ENCODE measurements around the gene ZBED1.
"Not testable (repeated sequence)": the region's sequence is repeated elsewhere in the genome, so short reads cannot be mapped to it uniquely, and the experiment has no call there.

The ZBED1 gene

GRCh38 chrX:2456091-2456490 lies 44.7 kb downstream of the ZBED1 start:
- DNase-seq (ENCODE audit: low read depth): not testable (repeated sequence)

- DNase-seq (ENCODE audit: low read depth): not testable (repeated sequence)
Observed at GRCh38 chrX:2454620-2455019, 46.2 kb downstream of the ZBED1 start.

GRCh38 chrX:2452799-2453198 lies 48.0 kb downstream of the ZBED1 start:
- DNase-seq (ENCODE audit: low read depth): no peak

GRCh38 chrX:2452317-2452784 lies 48.4 kb downstream of the ZBED1 start:
- DNase-seq (ENCODE audit: low read depth): no peak

- DNase-seq (ENCODE audit: low read depth): no peak
Observed at GRCh38 chrX:2451501-2452316, 49.1 kb downstream of the ZBED1 start.

GRCh38 chrX:2450681-2451080 lies 50.1 kb downstream of the ZBED1 start:
- no peak for DNase-seq (ENCODE audit: low read depth)

- no peak for DNase-seq (ENCODE audit: low read depth)
Observed at GRCh38 chrX:2449135-2449886, 51.5 kb downstream of the ZBED1 start.

GRCh38 chrX:2447484-2447883 lies 53.3 kb downstream of the ZBED1 start:
- DNase-seq (ENCODE audit: low read depth): no peak

- no peak for DNase-seq (ENCODE audit: low read depth)
Observed at GRCh38 chrX:2446815-2447214, 54.0 kb downstream of the ZBED1 start.

GRCh38 chrX:2445662-2446623 lies 54.8 kb downstream of the ZBED1 start:
- DNase-seq (ENCODE audit: low read depth): no peak

GRCh38 chrX:2442694-2443093 lies 58.1 kb downstream of the ZBED1 start:
- DNase-seq (ENCODE audit: low read depth): no peak

- DNase-seq (ENCODE audit: low read depth): no peak
Observed at GRCh38 chrX:2441466-2441865, 59.3 kb downstream of the ZBED1 start.

GRCh38 chrX:2439613-2440012 lies 61.2 kb downstream of the ZBED1 start:
- no peak for DNase-seq (ENCODE audit: low read depth)

Data from stimulated activated CD4-positive, alpha-beta T cell treated with anti-CD3 and anti-CD28 coated beads, Interleukin-2, amount 100 ng/mL, for 4 hours (primary cell).